Peyer's patch (tissue), 4 donors: ENCODE results near the gene POGZ.

Experiments used
- POLR2A ChIP-seq, 2 donors: fragments of 450-650 bp; IDR thresholded peaks; one replicate each; pipeline ENCODE4 v1.5.1; 2017; ENCODE audit warnings: antibody characterized with exemption in 2 of 2, mild to moderate bottlenecking in 2 of 2, moderate library complexity in 2 of 2
- TF ChIP-seq, protein P1 (sequence below), 6 experiments: fragments of 450-650 bp in 4 of 6; fragments of 200-600 bp in 2 of 6; sonication (generic) in 1 of 6; IDR thresholded peaks; one replicate each; pipeline ENCODE4 v1.5.1; 2017 to 2019; ENCODE audit warnings: antibody characterized with exemption in 6 of 6, mild to moderate bottlenecking in 3 of 6, moderate library complexity in 1 of 6

DNA sequence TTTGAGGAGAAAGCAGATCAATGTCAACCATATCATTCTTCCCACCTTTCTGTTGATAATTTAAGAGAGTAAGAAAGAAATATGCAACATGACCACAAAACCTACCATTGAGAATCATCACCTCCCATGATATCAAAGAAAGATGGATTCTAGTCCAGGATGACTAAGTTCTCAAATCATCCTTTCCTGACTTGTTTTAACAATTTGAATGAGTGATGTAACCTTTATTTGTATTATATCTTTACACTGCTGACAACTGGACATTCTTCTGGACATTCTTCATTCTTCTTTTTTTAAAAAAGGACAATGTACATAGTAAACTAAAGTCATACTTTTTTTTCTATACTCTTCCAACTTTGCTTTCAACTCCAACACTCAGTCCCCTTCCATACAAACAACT is 50.4 kb downstream of the POGZ start:
- TF ChIP-seq, protein P1, sequence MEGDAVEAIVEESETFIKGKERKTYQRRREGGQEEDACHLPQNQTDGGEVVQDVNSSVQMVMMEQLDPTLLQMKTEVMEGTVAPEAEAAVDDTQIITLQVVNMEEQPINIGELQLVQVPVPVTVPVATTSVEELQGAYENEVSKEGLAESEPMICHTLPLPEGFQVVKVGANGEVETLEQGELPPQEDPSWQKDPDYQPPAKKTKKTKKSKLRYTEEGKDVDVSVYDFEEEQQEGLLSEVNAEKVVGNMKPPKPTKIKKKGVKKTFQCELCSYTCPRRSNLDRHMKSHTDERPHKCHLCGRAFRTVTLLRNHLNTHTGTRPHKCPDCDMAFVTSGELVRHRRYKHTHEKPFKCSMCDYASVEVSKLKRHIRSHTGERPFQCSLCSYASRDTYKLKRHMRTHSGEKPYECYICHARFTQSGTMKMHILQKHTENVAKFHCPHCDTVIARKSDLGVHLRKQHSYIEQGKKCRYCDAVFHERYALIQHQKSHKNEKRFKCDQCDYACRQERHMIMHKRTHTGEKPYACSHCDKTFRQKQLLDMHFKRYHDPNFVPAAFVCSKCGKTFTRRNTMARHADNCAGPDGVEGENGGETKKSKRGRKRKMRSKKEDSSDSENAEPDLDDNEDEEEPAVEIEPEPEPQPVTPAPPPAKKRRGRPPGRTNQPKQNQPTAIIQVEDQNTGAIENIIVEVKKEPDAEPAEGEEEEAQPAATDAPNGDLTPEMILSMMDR (IDR thresholded peaks at IDR 0.05) = no peak
- no peak for TF ChIP-seq POLR2A (IDR thresholded peaks at IDR 0.05)
